CD14-positive monocyte (primary cell): ENCODE results near the gene RNASE13. TPM values are rescaled to one million over a fixed set of nuclear protein-coding genes. Genes with fewer than 3 reads are reported as not detected.
A peak's percentile ranks its signal among the peaks of the same experiment; 100 is the strongest.

Experiments
- DNase-seq, 3 donors: peaks; one replicate each; pipeline ENCODE4 v3.0.0-alpha.2; 2011 to 2022
- H2AFZ ChIP-seq: 2 replicates; pipeline ENCODE4 v1.6.0; 2012; ENCODE audit warnings: mild to moderate bottlenecking, low read depth, low read length, inconsistent platforms; ENCODE audit not compliant: insufficient read depth, poor library complexity, severe bottlenecking
- H3K27ac ChIP-seq, 2 donors: 1 replicate in 1 of 2; 2 replicates in 1 of 2; pipeline ENCODE4 v1.5.1; 2012 to 2013; ENCODE audit warnings: low read length in 2 of 2, control low read depth in 1 of 2, inconsistent platforms in 1 of 2, low read depth in 1 of 2, mild to moderate bottlenecking in 1 of 2
- H3K27me3 ChIP-seq, 2 donors: one replicate each; pipeline versions ENCODE4 v1.6.0 to v1.6.1; 2011 to 2013; ENCODE audit warnings: low read length in 2 of 2; ENCODE audit not compliant: control insufficient read depth in 2 of 2, insufficient read depth in 2 of 2
- H3K36me3 ChIP-seq, 2 donors: replicated peaks in 1 of 2; 1 replicate in 1 of 2; 2 replicates in 1 of 2; pipeline versions ENCODE4 v1.5.1 to v1.6.1; 2012 to 2013; ENCODE audit warnings: low read length in 2 of 2, control low read depth in 1 of 2, inconsistent platforms in 1 of 2, mild to moderate bottlenecking in 1 of 2; ENCODE audit not compliant: insufficient read depth in 2 of 2, control insufficient read depth in 1 of 2
- H3K4me1 ChIP-seq, 2 donors: 1 replicate in 1 of 2; 2 replicates in 1 of 2; pipeline versions ENCODE4 v1.5.1 to v1.6.1; 2012 to 2013; ENCODE audit warnings: low read length in 2 of 2, control low read depth in 1 of 2, inconsistent platforms in 1 of 2, mild to moderate bottlenecking in 1 of 2, moderate library complexity in 1 of 2; ENCODE audit not compliant: insufficient read depth in 2 of 2, control insufficient read depth in 1 of 2
- H3K4me2 ChIP-seq: replicated peaks from 2 replicates; pipeline ENCODE3; 2012; ENCODE audit warnings: low read length, moderate library complexity, mild to moderate bottlenecking; ENCODE audit not compliant: poor library complexity, severe bottlenecking; ENCODE audit errors: extremely low read depth
- H3K4me3 ChIP-seq, 3 experiments: fragments of 200-600 bp in 1 of 3; sonication (generic) in 1 of 3; replicated peaks in 1 of 3; 1 replicate in 2 of 3; 2 replicates in 1 of 3; pipeline ENCODE4 v1.5.1; 2011 to 2013; ENCODE audit warnings: low read length in 3 of 3, mild to moderate bottlenecking in 3 of 3, control low read depth in 2 of 3, low read depth in 2 of 3, inconsistent platforms in 1 of 3, moderate library complexity in 1 of 3
- H3K79me2 ChIP-seq: 2 replicates; pipeline ENCODE4 v1.6.0; 2012; ENCODE audit warnings: mild to moderate bottlenecking, control low read depth, inconsistent platforms, low read length, moderate library complexity; ENCODE audit not compliant: insufficient read depth
- H3K9ac ChIP-seq: 2 replicates; pipeline ENCODE4 v1.6.0; 2017; ENCODE audit warnings: low read length, mild to moderate bottlenecking; ENCODE audit not compliant: insufficient read depth, poor library complexity, severe bottlenecking
- H3K9me3 ChIP-seq, 2 donors: replicated peaks in 1 of 2; 1 replicate in 1 of 2; 2 replicates in 1 of 2; pipeline versions ENCODE4 v1.5.1 to v1.6.1; 2012 to 2013; ENCODE audit warnings: low read length in 2 of 2, control low read depth in 1 of 2; ENCODE audit not compliant: control insufficient read depth in 1 of 2, insufficient read depth in 1 of 2
- H4K20me1 ChIP-seq: 2 replicates; pipeline ENCODE4 v1.6.0; 2012; ENCODE audit warnings: mild to moderate bottlenecking, low read length, control low read depth, moderate library complexity; ENCODE audit not compliant: insufficient read depth
- H3K27ac Mint-ChIP-seq, 7 donors: one replicate each; pipeline ENCODE4 v1.8.0; 2020; ENCODE audit warnings: mild to moderate bottlenecking in 7 of 7, mixed read lengths in 7 of 7, moderate library complexity in 6 of 7, inconsistent platforms in 2 of 7
- H3K27me3 Mint-ChIP-seq, 3 donors: one replicate each; pipeline ENCODE4 v1.8.0; 2021 to 2022; ENCODE audit warnings: low read depth in 3 of 3, mild to moderate bottlenecking in 3 of 3, mixed read lengths in 3 of 3, moderate library complexity in 3 of 3, inconsistent platforms in 1 of 3
- H3K36me3 Mint-ChIP-seq, 2 donors: one replicate each; pipeline ENCODE4 v1.8.0; 2020; ENCODE audit warnings: mixed read lengths in 2 of 2, inconsistent platforms in 1 of 2, mild to moderate bottlenecking in 1 of 2
- H3K4me1 Mint-ChIP-seq: one replicate; pipeline ENCODE4 v1.8.0; 2020; ENCODE audit warnings: mild to moderate bottlenecking, mixed read lengths
- H3K4me3 Mint-ChIP-seq, 2 donors: one replicate each; pipeline ENCODE4 v1.8.0; 2020; ENCODE audit warnings: mild to moderate bottlenecking in 2 of 2, mixed read lengths in 2 of 2, moderate library complexity in 1 of 2
- H3K9me3 Mint-ChIP-seq, 7 donors: one replicate each; pipeline ENCODE4 v1.8.0; 2020 to 2022; ENCODE audit warnings: mixed read lengths in 7 of 7, mild to moderate bottlenecking in 6 of 7, moderate library complexity in 6 of 7, inconsistent platforms in 2 of 7
- CTCF ChIP-seq: fragments of 200-600 bp; IDR thresholded peaks from one replicate; pipeline ENCODE4 v1.8.0; 2022; ENCODE audit warnings: antibody characterized with exemption, mild to moderate bottlenecking
- WGBS: methylation state at CpG from one replicate; pipeline ENCODE4 v1.1.5; 2013; ENCODE audit warnings: missing lambda C conversion rate; ENCODE audit not compliant: insufficient coverage; 5-methylcytosine and 5-hydroxymethylcytosine counted together
- intact Hi-C, 2 donors: fragments of 100-400 bp; cut with micrococcal nuclease; formaldehyde crosslinking; loops; one replicate each; pipeline versions ENCODE4 v1.15.0 to v1.15.1; 2023
- polyA plus RNA-seq, 3 donors: library from polyadenylated mRNA; depleted of rRNA in 1 of 3; unstranded in 2 of 3; stranded (reverse) in 1 of 3; fragments of 300-500 nt in 2 of 3; fragments of >200 nt in 1 of 3; fragmentation: Illumina TruSeq in 2 of 3; gene quantifications; 1 replicate in 2 of 3; 2 replicates in 1 of 3; pipeline ENCODE4 v1.2.3, GENCODE V29; 2012 to 2021

RNASE13 gene
- polyA plus RNA-seq, 3 donors: 0.39 TPM; not detected in 2

DNA sequence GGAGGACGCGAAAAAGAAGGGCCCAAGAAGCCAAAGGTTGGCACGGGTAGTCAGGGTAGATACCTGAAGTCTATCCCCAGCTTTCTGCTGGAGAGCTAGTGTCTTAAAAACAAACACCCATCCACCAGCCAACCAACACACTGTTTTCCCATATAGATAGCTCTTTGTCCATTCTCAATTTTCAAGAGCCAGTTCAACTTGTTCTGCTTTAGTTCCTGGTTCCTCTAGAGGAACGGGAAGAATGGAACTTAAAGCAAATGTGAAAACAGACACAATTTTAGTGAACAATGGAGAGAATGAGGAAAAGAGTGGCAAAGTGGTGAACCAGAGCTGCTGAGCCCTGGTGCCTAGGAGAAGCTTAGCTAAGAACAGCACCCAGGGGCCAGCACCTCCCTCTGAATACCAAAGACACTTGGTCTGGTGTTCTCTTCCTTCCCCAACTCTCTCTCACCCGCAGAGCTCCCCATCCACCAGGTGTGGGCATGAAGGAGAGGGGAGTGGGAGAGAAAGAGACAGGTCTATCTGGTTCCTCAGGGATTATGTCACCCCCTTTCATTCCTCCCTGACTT is 13.5 kb downstream of the RNASE13 start:
- Histone ChIP-seq H4K20me1 (no peaks in the 10 kb centered on the region), H3K27ac (no peak overlapping the region), H3K9me3 (peaks cover 2 to 4% of the 10 kb centered on the region in 2 donors), H3K4me2 (no peak overlapping the region), H3K36me3 (no peaks in the 10 kb centered on the region), H3K4me3 (no peak overlapping the region), H2AFZ (no peak overlapping the region), H3K79me2 (no peaks in the 10 kb centered on the region), H3K4me1 (peaks cover 71 to 82% of the 10 kb centered on the region in 2 donors), H3K27me3 (peaks cover 14 to 25% of the 10 kb centered on the region in 2 donors), H3K9ac (no peak overlapping the region)
- Mint-ChIP-seq H3K27me3 (peaks cover 33 to 37% (median 34%) of the 10 kb centered on the region in 3 donors), H3K27ac (no peak overlapping the region), H3K36me3 (peaks cover 0 to 6% of the 10 kb centered on the region in 2 donors), H3K9me3 (peaks cover 0 to 3% (median 0%) of the 10 kb centered on the region in 7 donors), H3K4me1 (peaks cover 77% of the 10 kb centered on the region), H3K4me3 (no peak overlapping the region)
- 100% methylated on average over 2 of the region's 5 CpGs for WGBS
- DNase-seq: no peak
- intact Hi-C loops: no loop called here
- no peak for TF ChIP-seq CTCF

DNA sequence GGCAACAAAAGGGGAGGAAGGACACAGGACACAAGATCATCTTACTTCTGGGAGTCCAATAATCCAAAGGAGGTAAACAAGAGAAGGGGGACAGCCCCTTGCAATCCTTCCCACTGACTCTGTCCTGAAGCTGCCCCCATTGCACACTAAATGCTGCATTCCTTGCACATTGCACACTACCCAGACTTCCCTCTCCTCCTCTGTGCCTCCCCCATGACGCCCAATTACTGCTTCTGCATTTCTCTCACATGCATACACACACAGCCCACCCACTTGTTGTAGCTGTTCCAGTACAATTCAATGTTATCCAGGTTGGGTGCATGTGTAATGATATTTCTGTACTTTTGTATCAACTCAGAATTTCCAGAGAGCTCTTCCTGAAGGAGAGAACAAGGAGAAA is 15.2 kb downstream of the RNASE13 start:
- TF ChIP-seq CTCF: no peak
- Histone ChIP-seq H3K4me2 (no peak overlapping the region), H3K27ac (peak overlapping the region in 1 of 2 donors; percentile 6), H4K20me1 (no peaks in the 10 kb centered on the region), H3K9me3 (peaks cover 2 to 4% of the 10 kb centered on the region in 2 donors), H3K27me3 (peaks cover 2 to 10% of the 10 kb centered on the region in 2 donors), H3K36me3 (no peaks in the 10 kb centered on the region), H3K4me1 (peaks cover 73 to 81% of the 10 kb centered on the region in 2 donors), H2AFZ (no peak overlapping the region), H3K9ac (no peak overlapping the region), H3K79me2 (no peaks in the 10 kb centered on the region), H3K4me3 (no peak overlapping the region)
- intact Hi-C loops: loop anchor here (5.0 to 10.0 kb wide), 3 partner anchors 38 to 88 kb away; partner anchors contain the start of gene RNASE8 (in 1 of the 2)
- no CpG with 5 or more reads among the region's 1 CpG for WGBS
- H3K9me3 Mint-ChIP-seq: peaks cover 0 to 3% (median 0%) of the 10 kb centered on the region in 7 donors
- H3K4me3 Mint-ChIP-seq: no peak overlapping the region
- peaks cover 17 to 20% (median 20%) of the 10 kb centered on the region in 3 donors for H3K27me3 Mint-ChIP-seq
- peak overlapping the region in 1 of 7 donors; percentile 68 for H3K27ac Mint-ChIP-seq
- H3K36me3 Mint-ChIP-seq: peaks cover 0 to 6% of the 10 kb centered on the region in 2 donors
- peaks cover 80% of the 10 kb centered on the region for H3K4me1 Mint-ChIP-seq
- DNase-seq: no peak
